ENCODE data around the gene CTNNA3. TPM values are rescaled to one million over a fixed set of nuclear protein-coding genes. Genes with fewer than 3 reads are reported as not detected.
"Not testable (repeated sequence)": the region's sequence is repeated elsewhere in the genome, so short reads cannot be mapped to it uniquely, and the experiment has no call there.

CTNNA3 gene
- polyA plus RNA-seq, 12 donors = 5.5 to 25.4 (median 10.2) TPM; not detected in 1

- no peak for DNase-seq
Observed at GRCh38 chr10:67257018-67257417, 439.0 kb downstream of the CTNNA3 start.

GRCh38 chr10:67250686-67251085 lies 445.3 kb downstream of the CTNNA3 start:
- DNase-seq = no peak

DNA sequence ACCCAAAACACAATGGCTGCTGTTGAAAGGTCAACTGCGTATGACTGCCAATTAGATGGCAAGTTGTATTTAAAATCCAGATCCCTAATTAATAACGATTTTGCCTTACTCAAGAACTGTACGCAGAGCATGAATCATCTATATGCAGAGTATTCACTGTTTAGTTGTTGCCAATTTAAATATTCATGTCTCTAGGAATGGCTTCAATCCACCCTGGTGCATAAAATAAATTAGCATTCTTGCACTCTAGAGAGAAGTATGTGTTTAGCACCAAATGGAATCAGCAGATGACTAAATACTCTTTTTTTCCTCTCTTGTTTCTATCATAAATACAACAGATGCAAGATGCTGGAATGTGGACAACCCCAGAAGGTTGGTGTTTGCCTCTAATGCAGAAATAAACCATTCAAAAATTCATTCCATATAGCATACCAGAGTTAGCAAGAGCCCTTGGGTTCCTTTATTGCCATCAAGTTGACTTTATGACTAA lies 449.9 kb downstream of the CTNNA3 start:
- no peak for DNase-seq

DNA sequence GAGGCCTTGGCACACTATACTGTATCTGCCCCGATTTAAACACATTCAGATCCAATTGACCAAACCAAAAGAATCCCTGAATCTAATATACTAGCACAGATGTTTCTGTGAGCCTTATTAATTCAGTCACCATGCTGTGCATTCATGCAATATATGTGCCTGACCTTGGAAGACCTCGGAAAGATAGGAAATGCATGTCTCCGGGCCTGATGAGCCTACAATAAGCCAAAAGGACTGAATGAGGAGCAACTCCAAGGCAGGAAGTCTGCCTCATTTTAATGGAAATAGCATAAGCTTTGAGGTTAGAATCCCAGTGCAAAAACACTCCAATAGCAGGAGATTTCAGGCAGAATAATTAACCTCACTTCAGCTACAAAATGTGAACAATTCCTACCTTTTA lies 453.5 kb downstream of the CTNNA3 start:
- no peak for DNase-seq

- DNase-seq = no peak
Observed at GRCh38 chr10:67241451-67241850, 454.5 kb downstream of the CTNNA3 start.

- no peak for DNase-seq
Observed at GRCh38 chr10:67239864-67240497, 456.0 kb downstream of the CTNNA3 start.

- not testable (repeated sequence) for DNase-seq
Observed at GRCh38 chr10:67230680-67231500, 465.1 kb downstream of the CTNNA3 start.

- no peak for DNase-seq
Observed at GRCh38 chr10:67225226-67225625, 470.8 kb downstream of the CTNNA3 start.

DNA sequence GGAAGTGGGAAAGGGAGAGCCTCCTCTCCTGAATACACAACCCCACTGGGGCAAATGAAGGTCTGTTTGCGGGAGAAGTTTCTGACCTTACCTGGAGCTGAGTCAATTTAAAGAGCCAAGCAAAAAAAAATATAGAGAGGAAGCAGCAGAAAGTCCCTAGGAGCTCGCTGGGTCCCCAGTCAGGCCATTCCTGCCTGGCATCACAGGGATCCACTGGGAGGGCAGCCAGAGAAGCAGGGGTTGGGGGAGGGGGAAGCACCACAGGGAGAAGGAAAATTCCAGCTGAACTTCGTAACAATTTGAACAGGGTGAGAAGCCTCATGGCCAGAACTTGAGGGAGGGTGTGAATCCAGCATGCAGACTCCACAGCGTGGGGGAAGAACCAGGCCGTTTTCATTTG lies 471.4 kb downstream of the CTNNA3 start:
- DNase-seq = no peak

DNA sequence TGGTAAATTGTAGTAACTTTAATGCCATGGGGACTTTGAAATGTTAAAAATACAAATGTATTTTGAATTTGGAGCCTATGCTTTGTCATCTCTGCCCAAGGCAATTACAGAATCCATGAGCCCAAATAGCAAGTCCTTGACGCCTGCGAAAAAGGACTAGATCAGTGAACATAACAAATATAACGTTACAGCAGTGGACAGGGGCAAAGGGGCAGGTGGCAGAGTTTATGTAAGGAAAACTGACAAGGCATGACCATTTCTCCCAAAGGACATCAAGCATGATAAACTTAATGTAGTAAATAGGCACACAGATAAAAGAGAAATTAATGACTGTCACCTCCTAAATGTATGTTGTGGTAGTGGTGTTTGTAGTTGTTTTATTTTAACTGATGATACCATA lies 473.1 kb downstream of the CTNNA3 start:
- DNase-seq = no peak

DNA sequence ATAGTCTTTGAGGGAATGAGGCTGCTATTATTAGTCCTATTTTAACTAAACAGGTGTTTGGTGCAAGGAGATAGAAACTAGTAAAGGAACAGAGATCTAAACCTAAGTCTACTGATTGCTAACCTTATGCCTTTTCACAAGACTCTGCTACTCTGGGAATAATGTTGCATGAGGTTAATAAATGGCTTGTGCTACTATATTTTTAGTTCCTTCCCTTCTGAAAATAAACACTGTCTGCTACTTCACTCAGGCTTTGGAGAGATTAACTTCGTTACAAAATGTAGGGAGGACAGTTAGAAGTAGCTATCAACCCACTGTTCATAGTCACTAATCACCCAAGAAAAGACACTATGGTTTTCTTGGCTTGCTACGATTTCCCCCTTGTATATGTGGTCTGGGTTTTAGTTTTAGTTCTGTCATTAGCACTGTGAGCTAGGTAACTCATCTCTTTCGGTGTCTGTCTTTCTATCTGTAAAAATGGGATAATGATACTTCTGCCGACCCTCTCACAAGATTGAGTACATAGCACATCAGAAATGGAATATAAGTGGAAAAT lies 474.0 kb downstream of the CTNNA3 start:
- no peak for DNase-seq

DNA sequence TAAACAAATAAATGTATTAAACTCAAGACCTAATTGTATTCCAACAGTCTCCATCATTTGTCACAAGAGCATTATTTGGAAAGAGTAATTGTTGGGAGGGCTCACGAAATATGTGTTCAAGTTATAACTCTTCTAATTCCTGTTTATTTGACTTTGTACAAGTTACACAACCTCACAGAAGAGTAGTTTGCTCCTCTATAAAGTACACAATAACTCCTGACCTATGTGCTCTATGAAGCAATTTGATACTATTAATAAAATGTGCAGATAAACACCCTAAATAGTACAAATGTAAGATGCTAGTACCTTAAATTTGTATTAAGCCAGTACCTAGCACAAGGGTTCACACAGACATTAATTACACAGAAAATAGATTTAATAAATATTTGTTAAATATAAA lies 484.3 kb downstream of the CTNNA3 start:
- DNase-seq = no peak

- DNase-seq = not testable (repeated sequence)
Observed at GRCh38 chr10:67207923-67208322, 488.1 kb downstream of the CTNNA3 start.

GRCh38 chr10:67200913-67201564 lies 495.0 kb downstream of the CTNNA3 start:
- DNase-seq = no peak

DNA sequence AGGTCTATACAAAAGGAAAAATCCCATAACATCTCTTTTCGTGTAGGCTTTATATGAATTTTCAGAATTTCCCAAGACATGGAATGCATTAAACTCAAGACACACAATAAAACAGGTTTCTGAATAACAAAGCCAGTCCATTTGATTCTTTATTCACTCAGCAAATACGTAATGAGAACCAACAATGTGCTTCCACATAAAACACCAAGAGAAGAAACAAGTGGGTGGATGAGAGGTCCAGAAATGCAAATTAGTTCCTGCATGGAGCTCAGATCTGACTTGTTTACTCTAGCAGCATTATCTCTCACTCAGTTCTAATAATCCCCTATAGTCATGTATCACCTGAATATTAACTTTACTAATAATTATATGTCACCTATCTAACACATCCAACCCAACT lies 520.6 kb downstream of the CTNNA3 start:
- DNase-seq = no peak

GRCh38 chr10:67173787-67174186 lies 522.2 kb downstream of the CTNNA3 start:
- no peak for DNase-seq

DNA sequence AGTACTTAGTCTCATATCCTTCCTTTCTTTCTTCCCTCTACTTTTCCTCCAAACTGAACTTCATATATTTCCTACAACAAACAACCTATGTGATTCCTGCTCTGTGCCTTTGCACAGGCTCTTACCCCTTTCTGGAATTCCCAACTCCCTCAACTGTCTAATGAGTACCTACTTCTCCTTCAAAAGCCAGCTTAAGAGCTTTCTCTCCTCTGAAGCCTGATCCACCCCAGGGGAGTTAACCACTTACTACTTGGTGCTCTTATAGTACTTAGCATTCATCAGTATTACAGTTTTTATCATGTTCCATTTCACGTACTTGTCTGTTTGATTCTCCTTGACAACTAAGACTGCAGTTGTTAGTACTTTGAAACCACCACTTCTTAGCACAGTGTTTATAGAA lies 524.0 kb downstream of the CTNNA3 start:
- DNase-seq = no peak

DNA sequence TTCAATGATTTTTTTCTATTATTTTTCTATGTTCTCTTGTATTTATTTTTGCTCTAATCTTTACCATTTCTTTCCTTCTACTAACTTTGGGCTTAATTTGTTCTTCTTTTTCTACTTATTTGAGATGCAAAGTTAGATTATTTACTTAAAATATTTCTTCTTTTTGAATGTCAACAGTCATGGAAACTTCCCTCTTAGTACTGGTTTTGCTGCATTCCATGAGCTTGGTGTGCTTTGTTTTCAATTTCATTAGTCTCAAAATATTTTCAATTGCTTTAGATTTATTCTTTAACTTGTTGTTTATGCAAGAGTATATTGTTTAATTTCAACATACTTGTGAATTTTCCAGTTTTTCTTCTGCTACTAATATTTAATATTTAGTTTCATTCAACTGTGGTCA lies 539.8 kb downstream of the CTNNA3 start:
- DNase-seq = no peak

DNA sequence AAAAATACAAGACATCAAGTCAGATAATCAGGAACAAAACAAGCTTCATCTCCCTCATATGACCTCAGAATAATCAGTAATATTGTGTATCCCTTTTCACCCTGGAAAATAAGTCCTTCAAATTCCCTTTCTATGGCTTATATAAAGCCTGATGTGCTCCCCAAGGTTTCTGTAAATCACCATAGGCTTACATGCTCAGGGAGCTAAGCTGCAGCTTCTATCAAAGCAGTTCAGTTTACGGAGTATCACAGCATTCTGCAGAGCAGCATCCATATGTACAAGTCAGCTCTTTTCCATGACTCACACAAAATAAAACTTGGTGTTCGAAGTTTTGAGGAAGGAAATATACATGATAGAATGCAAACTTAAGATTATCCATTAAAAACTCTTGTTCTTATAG lies 544.5 kb downstream of the CTNNA3 start:
- no peak for DNase-seq

GRCh38 chr10:67144530-67144929 lies 551.5 kb downstream of the CTNNA3 start:
- DNase-seq = no peak

DNA sequence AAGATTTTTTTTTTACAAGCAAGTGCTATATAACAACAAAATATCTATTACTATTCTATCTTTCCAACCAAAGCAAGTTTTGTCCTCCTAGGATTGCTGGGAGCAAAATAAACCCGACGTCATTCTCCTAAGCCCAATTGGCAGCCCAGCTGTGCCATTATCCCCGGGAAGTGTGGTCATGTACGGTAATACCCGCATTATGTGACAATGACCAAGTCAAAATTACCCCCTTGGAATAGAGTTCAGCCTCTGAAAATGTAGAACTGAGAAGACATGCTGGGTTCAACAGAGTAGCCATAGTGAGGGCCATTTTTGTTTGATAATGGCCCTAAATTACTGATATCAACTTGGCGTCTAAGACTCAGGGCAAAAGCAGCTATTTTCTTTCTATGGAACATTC lies 554.7 kb downstream of the CTNNA3 start:
- DNase-seq = no peak

DNA sequence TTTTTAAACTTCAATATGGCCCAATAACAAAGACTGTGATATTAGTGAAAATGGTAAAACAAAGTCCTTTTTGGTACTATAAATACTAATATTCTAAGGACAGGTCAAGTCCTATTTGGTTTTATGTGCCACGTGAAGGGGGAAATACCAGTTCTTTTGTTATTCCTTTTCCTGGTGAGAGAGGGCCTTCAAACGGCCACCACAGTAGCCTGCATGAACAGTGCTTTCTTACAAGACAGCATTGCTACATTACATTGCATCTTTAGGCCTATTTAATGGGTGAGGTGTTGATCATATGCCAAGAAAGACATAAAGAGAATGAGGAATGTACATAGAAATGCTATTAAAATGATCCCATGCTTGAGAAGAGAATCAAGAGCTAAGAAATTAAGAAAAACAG lies 555.4 kb downstream of the CTNNA3 start:
- DNase-seq = no peak

- no peak for DNase-seq
Observed at GRCh38 chr10:67127441-67127840, 568.6 kb downstream of the CTNNA3 start.

All from muscle of arm (tissue), 12 donors.